LNCAP (cell line): ENCODE results near the gene PRSS12.

Experiments used
- CTCF ChIP-seq: fragments of 450-650 bp; IDR thresholded peaks from 2 replicates; pipeline ENCODE4 v1.5.1; 2017; ENCODE audit warnings: mild to moderate bottlenecking

The PRSS12 gene

GRCh38 chr4:118352843-118353533, at the start of gene PRSS12:
Gene PRSS12, minus strand, starts transcription at chr4:118353003. Its CDS starts 283 bp downstream, at chr4:118352720.
- TF ChIP-seq CTCF: peak; percentile 74

GRCh38 chr4:118400356-118400755, 47.6 kb upstream of the PRSS12 start:
- TF ChIP-seq CTCF: no peak

- TF ChIP-seq CTCF: no peak
Measured at GRCh38 chr4:118398226-118399090, 45.7 kb upstream of the PRSS12 start.

GRCh38 chr4:118397623-118397979, 44.8 kb upstream of the PRSS12 start:
- TF ChIP-seq CTCF: no peak

GRCh38 chr4:118396881-118397622, 44.2 kb upstream of the PRSS12 start:
- no peak for TF ChIP-seq CTCF

- no peak for TF ChIP-seq CTCF
Measured at GRCh38 chr4:118395057-118395644, 42.3 kb upstream of the PRSS12 start.

- TF ChIP-seq CTCF: no peak
Measured at GRCh38 chr4:118390121-118390520, 37.3 kb upstream of the PRSS12 start.
